Choroid plexus epithelial cell (primary cell): Measurements from ENCODE around the gene CDT1.

ENCODE experiments used
- DNase-seq: peaks from one replicate; pipeline ENCODE4 v3.0.0-alpha.2; 2010; ENCODE audit warnings: low read depth
- H3K4me3 ChIP-seq: 2 replicates; pipeline ENCODE4 v1.5.1; 2011; ENCODE audit warnings: low read depth, mild to moderate bottlenecking, control low read depth, low read length, moderate library complexity
- CTCF ChIP-seq: conservative IDR thresholded peaks from 2 replicates; pipeline ENCODE4 v1.5.1; 2011; ENCODE audit warnings: low read depth, mild to moderate bottlenecking, control low read depth, inconsistent platforms, low read length, moderate library complexity

Gene CDT1

GRCh38 chr16:88780142-88781062, 23.2 kb upstream of the CDT1 start:
- no peak for DNase-seq
- TF ChIP-seq CTCF = no peak
- H3K4me3 ChIP-seq = no peak overlapping the region

- no peak for DNase-seq
- H3K4me3 ChIP-seq = no peak overlapping the region
- no peak for TF ChIP-seq CTCF
Observed at GRCh38 chr16:88781140-88782077, 22.2 kb upstream of the CDT1 start.

GRCh38 chr16:88782454-88783390, 20.9 kb upstream of the CDT1 start:
- peak; percentile 39 for DNase-seq
- TF ChIP-seq CTCF = no peak
- peak overlapping the region; percentile 5 for H3K4me3 ChIP-seq

DNA sequence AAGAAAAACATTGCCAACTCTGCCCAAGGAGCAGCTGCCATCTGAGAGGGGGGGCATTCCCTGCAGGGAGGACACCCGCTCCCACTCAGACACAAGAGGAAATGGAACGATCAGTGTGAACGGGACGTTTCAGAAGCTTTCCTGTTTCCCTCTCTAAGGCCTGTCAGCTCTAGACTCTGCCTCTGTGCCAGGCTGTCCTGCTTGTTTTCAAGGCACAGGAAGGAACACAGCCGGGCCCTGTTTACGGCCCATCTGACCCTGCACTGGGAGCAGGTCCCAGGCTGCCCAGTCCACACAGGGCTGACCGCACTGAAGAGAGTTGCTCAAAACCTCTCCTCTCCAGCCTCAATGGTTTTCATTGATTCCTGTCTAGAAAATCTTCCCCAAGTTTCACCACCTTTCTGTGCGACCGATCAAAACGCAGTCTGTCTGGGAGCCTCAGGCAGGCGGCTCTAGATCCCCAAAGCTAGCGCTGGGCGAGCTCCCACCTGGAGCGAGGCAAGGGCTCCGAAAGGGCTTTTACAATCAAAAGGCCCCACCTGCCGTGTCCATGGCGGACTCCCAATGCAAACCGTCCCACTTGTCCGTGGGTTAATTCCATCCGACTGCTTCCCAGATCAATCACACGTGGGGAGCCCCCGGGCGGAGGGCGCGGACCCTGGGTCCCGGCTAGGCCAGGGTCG, 20.1 kb upstream of the CDT1 start:
- peak; percentile 35 for DNase-seq
- peak overlapping the region; percentile 65 for H3K4me3 ChIP-seq
- TF ChIP-seq CTCF = no peak

DNA sequence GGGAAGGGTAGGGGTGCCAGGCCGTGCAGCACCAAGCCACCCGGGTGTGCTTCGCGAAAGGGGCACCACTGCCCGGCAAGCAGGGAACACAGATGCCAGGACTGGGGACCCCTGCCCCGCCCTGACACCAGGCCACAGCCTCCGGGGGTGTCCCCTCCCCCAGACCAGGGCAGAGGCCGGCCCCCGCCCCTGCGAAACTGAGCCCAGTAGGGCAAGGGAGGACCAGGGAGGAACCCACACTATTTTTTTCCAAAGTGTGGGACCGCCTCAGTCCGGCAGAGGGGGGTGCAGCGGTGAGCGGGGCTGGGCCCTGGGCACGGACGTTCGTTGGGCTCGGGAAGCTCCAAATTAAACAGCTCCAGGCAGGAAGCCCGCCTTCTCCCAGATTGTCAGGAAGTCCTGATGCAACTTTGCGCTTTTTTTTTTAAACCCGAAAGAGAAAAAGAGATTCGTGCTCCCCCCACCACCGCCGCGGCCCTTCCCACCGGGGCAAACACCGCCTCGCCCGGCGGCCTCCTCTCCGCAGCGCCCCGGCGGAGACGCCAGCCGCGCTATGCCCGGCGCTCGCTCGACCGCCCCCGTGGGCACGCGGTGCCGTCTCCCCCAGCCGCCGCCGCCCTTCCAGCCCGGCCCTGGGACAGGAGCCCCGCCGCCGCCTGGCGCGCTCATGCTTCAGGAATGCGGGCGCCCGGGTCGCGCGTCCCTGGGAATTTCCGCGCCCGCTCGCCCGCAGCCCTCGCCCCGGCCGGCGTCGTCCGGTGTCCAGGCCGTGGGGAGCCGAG, 19.3 kb upstream of the CDT1 start:
- H3K4me3 ChIP-seq = peak overlapping the region; percentile 65
- peak; percentile 68 for TF ChIP-seq CTCF
- peak; percentile 74 for DNase-seq
